K562 (cell line): ENCODE results near the gene POMC. TPM values are rescaled to one million over a fixed set of nuclear protein-coding genes. Genes with fewer than 3 reads are reported as not detected.
A peak's percentile ranks its signal among the peaks of the same experiment; 100 is the strongest.

Experiments
- ATAC-seq: fragments of 200-7000 bp; cut with Tn5 transposase; 3 replicates; pipeline ENCODE4 v1.9.1; 2020; ENCODE audit warnings: moderate library complexity
- BruUV-seq: library from RNA; stranded (reverse); fragments of 400-500 nt; replicated peaks from 2 replicates; lab custom pipeline; 2021; lab: Mats Ljungman, UMichigan
- CTCF ChIA-PET: fragments of 300-600 bp; formaldehyde crosslinking; extraction: SDS; loops from one replicate; lab custom pipeline; 2021; ENCODE audit warnings: low intra/inter-chr PET ratio; lab: Yijun Ruan, JAX
- POLR2A ChIA-PET: fragments of 300-600, 350-650 bp; sonication (Branson Sonifier 250); formaldehyde crosslinking; extraction: SDS; loops from one replicate; lab custom pipeline; 2021; ENCODE audit warnings: antibody characterized with exemption, inconsistent platforms; lab: Yijun Ruan, JAX
- DNase-seq, 4 experiments: peaks; one replicate each; pipeline versions ENCODE4 v3.0.0 to v3.0.0-alpha.2; 2011 to 2018; ENCODE audit warnings: low spot score in 3 of 4, mixed read lengths in 3 of 4; ENCODE audit errors: extremely low read depth in 1 of 4
- FAIRE-seq: peaks from 2 replicates; lab custom pipeline; 2011; peaks lifted over from hg19 to GRCh38; lab: Jason Lieb, UNC
- H2AFZ ChIP-seq: 2 replicates; pipeline ENCODE4 v1.6.0; 2011; ENCODE audit warnings: low read depth, low read length, control low read depth, inconsistent platforms
- H3K27ac ChIP-seq: fragments of 200-600 bp; 3 replicates; pipeline ENCODE4 v1.8.0; 2011; ENCODE audit warnings: low read depth, mild to moderate bottlenecking, control low read depth, inconsistent platforms, low read length, moderate library complexity, mixed read lengths; ENCODE audit errors: extremely low read depth
- H3K27me3 ChIP-seq, 2 experiments: fragments of 300-600 bp in 1 of 2; 2 replicates in 1 of 2; 3 replicates in 1 of 2; pipeline versions ENCODE4 v1.6.0 to v1.8.0; 2011; ENCODE audit warnings: inconsistent platforms in 2 of 2, low read length in 2 of 2, mild to moderate bottlenecking in 1 of 2, mixed read lengths in 1 of 2, moderate library complexity in 1 of 2; ENCODE audit not compliant: control insufficient read depth in 2 of 2, insufficient read depth in 2 of 2
- H3K36me3 ChIP-seq: fragments of 300-600 bp; 3 replicates; pipeline ENCODE4 v1.8.0; 2011; ENCODE audit warnings: mild to moderate bottlenecking, low read length, inconsistent platforms; ENCODE audit not compliant: control insufficient read depth, insufficient read depth
- H3K4me1 ChIP-seq, 2 experiments: fragments of 200-600 bp in 1 of 2; replicated peaks in 1 of 2; 2 replicates in 1 of 2; 3 replicates in 1 of 2; pipeline versions ENCODE4 v1.5.1 to v1.8.0; 2011; ENCODE audit warnings: inconsistent platforms in 2 of 2, low read length in 2 of 2, mild to moderate bottlenecking in 1 of 2, mixed read lengths in 1 of 2, moderate library complexity in 1 of 2; ENCODE audit not compliant: control insufficient read depth in 2 of 2, insufficient read depth in 2 of 2
- H3K4me2 ChIP-seq: 2 replicates; pipeline ENCODE4 v1.6.1; 2011; ENCODE audit warnings: low read length, control low read depth, inconsistent platforms, mixed read lengths; ENCODE audit not compliant: insufficient read depth
- H3K4me3 ChIP-seq: fragments of 200-600 bp; sonication (generic), shearing (Covaris generic); 2 replicates; pipeline ENCODE4 v1.5.1; 2016; ENCODE audit warnings: control low read depth, inconsistent platforms
- H3K79me2 ChIP-seq: fragments of 200-600 bp; 3 replicates; pipeline ENCODE4 v1.8.0; 2011; ENCODE audit warnings: low read length, inconsistent platforms; ENCODE audit not compliant: control insufficient read depth, insufficient read depth
- H3K9ac ChIP-seq, 2 experiments: 2 replicates each; pipeline versions ENCODE4 v1.6.0 to v1.6.1; 2011; ENCODE audit warnings: low read depth in 2 of 2, low read length in 2 of 2, control low read depth in 1 of 2, inconsistent platforms in 1 of 2, mild to moderate bottlenecking in 1 of 2, mixed read lengths in 1 of 2; ENCODE audit not compliant: insufficient read depth in 1 of 2
- H3K9me1 ChIP-seq: one replicate; pipeline ENCODE4 v1.6.0; 2011; ENCODE audit warnings: inconsistent platforms, mild to moderate bottlenecking, low read length, moderate library complexity; ENCODE audit not compliant: control insufficient read depth, insufficient read depth
- H3K9me3 ChIP-seq: replicated peaks from 2 replicates; pipeline ENCODE4 v1.5.1; 2011; ENCODE audit warnings: low read depth, low read length, inconsistent platforms; ENCODE audit not compliant: control insufficient read depth, insufficient read depth
- H4K20me1 ChIP-seq: replicated peaks from 2 replicates; pipeline ENCODE4 v1.6.1; 2011; ENCODE audit warnings: low read length, inconsistent platforms, mixed read lengths; ENCODE audit not compliant: control insufficient read depth, insufficient read depth
- CEBPG ChIP-seq, 3 experiments: fragments of 200-800 bp in 1 of 3; sonication (Bioruptor generic) in 1 of 3; sonication (generic) in 1 of 3; formaldehyde crosslinking in 1 of 3; IDR thresholded peaks in 2 of 3; conservative IDR thresholded peaks in 1 of 3; 2 replicates each; pipeline versions ENCODE4 v1.6.1 to v1.8.0; 2016 to 2022; ENCODE audit warnings: missing compliant biosample characterization in 2 of 3, missing genetic modification characterization in 2 of 3, mild to moderate bottlenecking in 1 of 3, missing genetic modification reagents in 1 of 3
- ESRRA ChIP-seq: fragments of 450-650 bp; IDR thresholded peaks from 2 replicates; pipeline ENCODE4 v1.6.1; 2014; ENCODE audit warnings: low read depth, mild to moderate bottlenecking, moderate library complexity, borderline replicate concordance
- HINFP ChIP-seq: fragments of 450-650 bp; conservative IDR thresholded peaks from 2 replicates; pipeline ENCODE4 v1.6.1; 2016; ENCODE audit warnings: missing genetic modification characterization, low read depth, mild to moderate bottlenecking, control low read depth, missing compliant biosample characterization
- NCOA6 ChIP-seq: fragments of 450-650 bp; IDR thresholded peaks from 2 replicates; pipeline ENCODE4 v1.6.1; 2017; ENCODE audit warnings: mild to moderate bottlenecking
- RAD51 ChIP-seq: fragments of 450-650 bp; IDR thresholded peaks from 2 replicates; pipeline ENCODE4 v1.7.1; 2016; ENCODE audit warnings: low read depth, mild to moderate bottlenecking, borderline replicate concordance
- ZNF717 ChIP-seq: fragments of 250-450 bp; sonication (Bioruptor Pico); IDR thresholded peaks from 2 replicates; pipeline ENCODE4 v1.5.0; 2021
- WGBS: fragments of 100-300 bp; shearing (Covaris generic); methylation state at CpG from one replicate; pipeline ENCODE4 v1.1.6; 2016; ENCODE audit warnings: low coverage, mixed read lengths; ENCODE audit not compliant: insufficient coverage; ENCODE audit errors: missing lambda C conversion rate; 5-methylcytosine and 5-hydroxymethylcytosine counted together
- in situ Hi-C: fragments of 300-500 bp; cut with MboI; formaldehyde crosslinking; loops from 4 replicates; pipeline ENCODE4 v1.15.0; 2018; ENCODE audit warnings: inconsistent platforms, mixed read lengths
- intact Hi-C: fragments of 100-400 bp; cut with micrococcal nuclease; formaldehyde crosslinking; loops from 2 replicates; pipeline ENCODE4 v1.14.2; 2022
- polyA plus RNA-seq, 8 experiments: library from polyadenylated mRNA; depleted of rRNA in 4 of 8; stranded (reverse) in 5 of 8; unstranded in 3 of 8; fragments of >200 nt; fragmentation: Nextera tagmentation in 2 of 8; fragmentation: Illumina TruSeq in 1 of 8; extraction: Ambion mirVana in 2 of 8; extraction: Trizol in 1 of 8; gene quantifications; 2 replicates each; pipeline versions ENCODE4 v1.2.1 to v1.2.3, GENCODE V29; 2011 to 2014; ENCODE audit warnings: inconsistent platforms in 1 of 8, missing spikeins in 1 of 8
- total RNA-seq, 7 experiments: library from RNA; depleted of rRNA in 6 of 7; stranded (reverse); fragments of >200 nt in 6 of 7; fragmentation: Illumina TruSeq in 2 of 7; extraction: Trizol in 2 of 7; gene quantifications; 2 replicates each; pipeline versions ENCODE4 v1.2.1 to v1.2.3, GENCODE V29; 2011 to 2021; ENCODE audit warnings: low replicate concordance in 1 of 7

The POMC gene
- total and polyA plus RNA-seq, 9 of the 15 experiments (the other 6 are each of a cell fraction or from before 2014, with no cell fraction given), result not detected

GRCh38 chr2:25129901-25130520, 38.4 kb downstream of the POMC start:
- ChIA-PET POLR2A (interaction anchor here (0.6 to 2.1 kb wide), 4 partner anchors 154 to 562 kb away, joined by 3 to 7 read pairs (median 4); no protein-coding TSS in a partner anchor), CTCF (interaction anchor here (0.5 to 5.0 kb wide), 3 partner anchors 155 to 720 kb away, joined by 3 to 33 read pairs (median 5); no protein-coding TSS in a partner anchor)
- no peak overlapping the region for H3K9ac ChIP-seq
- no peak overlapping the region for H2AFZ ChIP-seq
- peaks cover 3% of the 10 kb centered on the region; the same call in 1 of the 2 replicates for H4K20me1 ChIP-seq
- in situ Hi-C loops, result loop anchor here (5.0 to 10.0 kb wide), 2 partner anchors 153 to 725 kb away; no protein-coding TSS in a partner anchor
- no TSS peak for BruUV-seq
- no peaks in the 10 kb centered on the region for H3K36me3 ChIP-seq
- intact Hi-C loops, result loop anchor here (1.0 to 5.0 kb wide), 4 partner anchors 66 to 719 kb away; no protein-coding TSS in a partner anchor
- H3K9me3 ChIP-seq, result no peaks in the 10 kb centered on the region
- H3K4me2 ChIP-seq, result no peak overlapping the region
- H3K27me3 ChIP-seq, result peaks cover 43 to 77% of the 10 kb centered on the region in 2 experiments; a peak in 4 of 5 replicates
- H3K27ac ChIP-seq, result no peak overlapping the region
- TF ChIP-seq CEBPG (CRISPR knock-in tag; IDR thresholded peaks at IDR 0.05), result no peak
- no peak for TF ChIP-seq CEBPG (tag; conservative IDR thresholded peaks at IDR 0.05 in 1 of 2, IDR thresholded peaks at IDR 0.05 in 1 of 2)
- no peak for TF ChIP-seq HINFP (tag)
- TF ChIP-seq ZNF717, result no peak
- no peak for TF ChIP-seq NCOA6
- TF ChIP-seq RAD51, result no peak
- TF ChIP-seq ESRRA, result no peak
- DNase-seq, result no peak
- peak; percentile 17; the same call in 2 of the 3 replicates for ATAC-seq
- H3K4me1 ChIP-seq, result peaks cover 2 to 12% of the 10 kb centered on the region in 2 experiments; a peak in 4 of 5 replicates
- no peak for FAIRE-seq
- no peaks in the 10 kb centered on the region for H3K79me2 ChIP-seq
- H3K4me3 ChIP-seq, result no peak overlapping the region
- 1% methylated on average over 14 of the region's 15 CpGs for WGBS
- H3K9me1 ChIP-seq, result no peaks in the 10 kb centered on the region
